ENCODE measurements around the gene ABHD10. TPM values are rescaled to one million over a fixed set of nuclear protein-coding genes. Genes with fewer than 3 reads are reported as not detected.

ABHD10 gene
- total RNA-seq, 1 experiment from 2014 or later: 21.8 TPM

GRCh38 chr3:111936967-111937366, 41.9 kb upstream of the ABHD10 start:
- no peaks in the 10 kb centered on the region for H3K23me2 ChIP-seq (ENCODE audit: insufficient read length, low read depth, low read length, poor library complexity, severe bottlenecking)
- no peak overlapping the region for H2AFZ ChIP-seq (ENCODE audit: low read length)
- no peak overlapping the region for H2AK5ac ChIP-seq (ENCODE audit: insufficient read length, low read length)
- Mint-ChIP-seq H3K9me3 (no peaks in the 10 kb centered on the region), H3K36me3 (ENCODE audit: insufficient read depth in 1 of 3, low read depth in 3 of 3) (peaks cover 0 to 9% (median 5%) of the 10 kb centered on the region in 3 experiments; a peak in 3 of 7 replicates), H3K27ac (no peak overlapping the region), H3K4me3 (no peak overlapping the region), H3K27me3 (ENCODE audit: low read depth) (no peaks in the 10 kb centered on the region), H3K4me1 (no peaks in the 10 kb centered on the region)
- no peak for TF ChIP-seq CTCF (conservative IDR thresholded peaks at IDR 0.05)
- H3K4me1 ChIP-seq (ENCODE audit: insufficient read depth, low read length): no peaks in the 10 kb centered on the region
- H3K18ac ChIP-seq (ENCODE audit: insufficient read length, low read depth, low read length): no peak overlapping the region
- H4K8ac ChIP-seq (replicated peaks; ENCODE audit: insufficient read length, low read depth, low read length): no peak overlapping the region
- no peak overlapping the region for H2BK12ac ChIP-seq (ENCODE audit: insufficient read length, low read depth, low read length)
- no peak for DNase-seq
- no peak overlapping the region for H3K4me2 ChIP-seq (ENCODE audit: insufficient read depth, insufficient read length, low read length)
- no peak overlapping the region for H3T11ph ChIP-seq (ENCODE audit: low read length)
- no peak overlapping the region for H3K9ac ChIP-seq (ENCODE audit: extremely low read depth, insufficient read length, low read length)
- H3K79me2 ChIP-seq (ENCODE audit: insufficient read depth, low read length): no peaks in the 10 kb centered on the region
- H2BK120ac ChIP-seq (ENCODE audit: low read depth, low read length, poor library complexity, severe bottlenecking): no peak overlapping the region
- no peak overlapping the region for H3K23ac ChIP-seq (ENCODE audit: insufficient read length, low read depth, low read length)
- no peak overlapping the region for H3K4ac ChIP-seq (ENCODE audit: low read depth, low read length)
- H3K9me3 ChIP-seq (ENCODE audit: control insufficient read depth, low read depth, low read length): no peaks in the 10 kb centered on the region
- H3K14ac ChIP-seq (ENCODE audit: insufficient read depth, low read length): no peak overlapping the region
- H2BK20ac ChIP-seq (ENCODE audit: low read depth, low read length, poor library complexity, severe bottlenecking): no peak overlapping the region
- no peak overlapping the region for H2BK5ac ChIP-seq (ENCODE audit: insufficient read length, low read length)
- H3K79me1 ChIP-seq (ENCODE audit: insufficient read depth, low read depth, low read length, poor library complexity, severe bottlenecking): no peaks in the 10 kb centered on the region
- H3K27ac ChIP-seq (ENCODE audit: insufficient read length, low read depth, low read length): no peak overlapping the region
- H4K91ac ChIP-seq (ENCODE audit: insufficient read length, low read depth, low read length): no peak overlapping the region
- WGBS (ENCODE audit: extremely low coverage, insufficient read length, low lambda C conversion rate): no CpG with 5 or more reads among the region's 1 CpG
- no peaks in the 10 kb centered on the region for H3K27me3 ChIP-seq (ENCODE audit: insufficient read depth, low read length)
- no peak overlapping the region for H2BK15ac ChIP-seq (ENCODE audit: low read depth, low read length)
- H3K56ac ChIP-seq (ENCODE audit: insufficient read length, low read depth, low read length): no peak overlapping the region
- H4K20me1 ChIP-seq (ENCODE audit: control insufficient read depth, insufficient read depth, insufficient read length): no peaks in the 10 kb centered on the region
- no peak overlapping the region for H4K5ac ChIP-seq (ENCODE audit: insufficient read length, low read depth, low read length)
